CD1c-positive myeloid dendritic cell (primary cell): Measurements from ENCODE around the gene ATXN1.
"Not testable (repeated sequence)": the region's sequence is repeated elsewhere in the genome, so short reads cannot be mapped to it uniquely, and the experiment has no call there.

ENCODE experiments used
- DNase-seq: peaks from one replicate; pipeline ENCODE4 v3.0.0-alpha.2; 2016; ENCODE audit errors: extremely low spot score

The ATXN1 gene

DNA sequence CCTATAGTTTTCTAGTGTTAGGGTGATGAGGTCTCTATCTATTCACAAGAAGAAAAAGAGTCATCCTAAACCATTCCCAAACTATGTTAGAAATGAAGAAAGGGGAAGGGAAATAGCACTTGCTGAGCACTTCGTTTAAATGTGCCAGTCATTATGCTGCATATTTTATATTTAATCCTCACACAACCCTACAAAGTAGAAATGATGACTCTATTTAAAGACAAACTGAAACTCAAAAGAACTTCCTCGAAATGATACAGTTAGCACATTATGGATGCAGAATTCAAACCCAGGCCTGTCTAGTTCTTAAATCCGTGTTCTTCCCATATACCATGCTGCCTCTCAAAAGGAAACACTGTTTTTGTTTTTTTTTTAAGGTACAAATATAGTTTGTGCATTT is 348.3 kb downstream of the ATXN1 start:
- no peak for DNase-seq

DNA sequence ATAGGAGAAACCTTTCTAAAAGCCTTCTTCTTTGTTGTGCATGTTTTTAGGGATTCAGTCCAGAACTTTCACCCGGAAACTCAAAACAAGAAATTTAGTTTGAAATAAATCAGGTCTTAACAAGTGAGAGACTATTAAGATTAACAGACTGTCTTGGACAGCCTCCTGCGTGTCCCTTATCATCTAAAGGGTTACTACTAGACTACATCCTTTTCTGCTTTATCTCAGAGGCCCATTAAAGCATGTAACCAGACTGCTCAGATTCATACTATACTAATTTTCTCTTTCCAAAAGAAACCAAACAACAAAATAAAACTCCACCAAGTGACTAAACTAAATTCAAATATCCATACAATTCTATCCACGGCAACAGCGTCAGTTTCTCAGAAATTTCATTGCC is 349.1 kb downstream of the ATXN1 start:
- no peak for DNase-seq

DNA sequence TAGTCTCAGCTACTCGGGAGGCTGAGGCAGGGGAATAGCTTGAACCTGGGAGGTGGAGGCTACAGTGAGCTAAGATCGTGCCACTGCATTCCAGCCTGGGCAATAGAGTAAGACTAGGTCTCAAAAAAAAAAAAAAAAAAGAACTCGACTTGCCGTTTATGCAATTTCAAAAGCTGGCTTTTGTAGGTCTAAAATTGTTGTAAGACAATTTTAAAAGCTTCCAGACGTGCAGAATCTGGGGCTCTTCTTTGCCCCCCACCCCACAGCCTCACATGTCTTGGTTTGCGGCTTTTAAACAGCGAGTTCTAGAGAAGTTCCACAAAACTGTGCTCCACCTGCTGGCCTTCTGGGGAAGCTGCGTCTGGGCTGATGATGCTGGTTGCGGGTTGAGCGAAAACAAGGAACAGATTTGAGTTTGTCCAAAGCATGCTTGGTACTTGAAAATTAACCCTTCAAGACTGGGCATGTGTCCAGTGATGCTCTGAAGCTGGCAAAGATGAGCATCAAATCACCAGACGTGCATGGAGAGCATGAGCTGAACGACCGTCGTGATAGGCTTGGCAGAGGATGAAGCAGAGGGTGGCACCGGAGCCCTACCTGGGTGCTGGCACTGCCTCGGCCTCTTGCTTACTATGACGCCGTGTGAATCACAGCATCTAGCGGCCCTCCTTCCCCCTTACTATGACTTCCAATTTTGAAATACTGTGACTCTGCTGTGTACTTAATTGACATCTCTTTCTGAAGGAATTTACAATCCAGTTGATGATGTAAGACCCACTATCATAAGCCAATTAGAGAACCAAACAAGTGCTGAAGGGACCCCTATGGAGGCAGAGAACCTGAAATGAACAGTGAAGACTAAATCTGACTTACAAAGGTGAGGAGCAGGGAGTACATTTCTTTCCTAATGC is 351.5 kb downstream of the ATXN1 start:
- DNase-seq: peak; percentile 78

DNA sequence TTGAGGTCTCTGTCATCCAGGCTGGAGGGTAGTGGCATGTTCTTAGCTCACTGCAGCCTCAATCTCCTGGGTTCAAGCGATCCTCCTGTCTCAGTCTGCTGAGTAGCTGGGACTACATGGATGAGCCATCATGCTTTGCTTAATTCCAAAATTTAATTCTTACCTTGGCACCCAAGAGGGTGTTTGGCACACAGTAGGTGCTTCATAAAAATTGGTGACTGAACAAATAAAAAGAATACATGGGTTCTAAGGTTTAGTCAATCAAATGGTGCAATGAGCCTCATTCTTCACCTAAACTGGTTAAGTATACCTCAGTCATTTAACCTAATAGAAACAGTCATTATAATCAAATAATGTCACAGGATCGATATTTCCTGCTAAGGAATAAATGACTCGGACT is 352.5 kb downstream of the ATXN1 start:
- DNase-seq: no peak

DNA sequence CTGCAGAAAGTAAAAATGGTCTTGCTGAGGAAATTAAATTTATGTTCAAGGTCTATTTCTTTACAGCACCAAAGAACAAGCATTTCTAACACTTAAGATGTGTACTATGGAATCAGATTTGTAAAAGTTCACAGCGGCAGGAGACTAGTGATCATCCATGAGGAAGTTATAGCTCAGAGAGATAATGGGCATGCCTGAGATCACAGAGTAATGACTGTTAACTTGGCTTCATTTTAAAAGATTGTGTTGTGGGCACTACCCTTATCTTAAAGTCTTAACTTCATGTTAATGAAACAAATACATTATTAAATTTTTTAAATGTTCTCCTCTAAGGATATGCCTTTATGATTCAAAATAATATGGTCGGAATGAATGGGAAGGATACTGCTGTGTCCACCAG is 354.3 kb downstream of the ATXN1 start:
- DNase-seq: peak; percentile 35

DNA sequence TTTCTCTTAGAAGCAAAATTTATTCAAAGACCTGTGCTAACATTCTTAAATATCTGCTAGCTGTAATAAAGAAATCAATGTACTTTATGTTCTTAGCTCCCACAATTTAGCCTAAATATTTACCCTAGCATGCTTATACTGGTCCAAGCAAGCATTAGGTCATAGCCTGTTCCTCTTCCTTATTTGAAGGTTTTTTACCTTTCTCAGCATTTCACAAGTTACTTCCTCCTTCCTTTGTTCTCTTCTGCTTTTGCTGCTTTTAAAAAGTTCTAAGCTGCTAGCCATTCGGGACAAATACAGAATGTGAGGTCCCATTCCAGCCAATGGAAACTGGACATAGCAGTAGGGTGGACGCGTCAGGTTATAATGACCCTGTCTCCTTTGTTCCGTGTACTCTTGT is 354.7 kb downstream of the ATXN1 start:
- DNase-seq: peak; percentile 74

DNA sequence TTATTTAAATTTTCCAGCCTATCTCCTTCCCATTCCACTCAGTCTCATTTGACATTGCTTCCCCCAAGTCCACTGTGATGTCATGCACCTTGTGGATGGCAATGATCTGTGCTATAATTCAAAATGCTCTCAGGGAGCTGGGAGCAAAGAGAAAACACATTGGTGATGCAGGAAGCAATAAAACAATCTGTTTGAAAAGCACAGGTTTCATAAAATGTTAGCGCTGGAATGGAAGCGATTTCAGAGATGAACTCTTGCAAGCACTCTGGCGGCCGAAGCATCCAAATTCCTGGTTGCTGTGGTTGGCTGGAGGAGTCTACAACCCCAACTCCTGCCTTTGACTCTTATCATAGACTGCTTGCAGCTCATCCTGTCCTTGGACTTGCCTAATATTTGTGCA is 355.9 kb downstream of the ATXN1 start:
- no peak for DNase-seq

DNA sequence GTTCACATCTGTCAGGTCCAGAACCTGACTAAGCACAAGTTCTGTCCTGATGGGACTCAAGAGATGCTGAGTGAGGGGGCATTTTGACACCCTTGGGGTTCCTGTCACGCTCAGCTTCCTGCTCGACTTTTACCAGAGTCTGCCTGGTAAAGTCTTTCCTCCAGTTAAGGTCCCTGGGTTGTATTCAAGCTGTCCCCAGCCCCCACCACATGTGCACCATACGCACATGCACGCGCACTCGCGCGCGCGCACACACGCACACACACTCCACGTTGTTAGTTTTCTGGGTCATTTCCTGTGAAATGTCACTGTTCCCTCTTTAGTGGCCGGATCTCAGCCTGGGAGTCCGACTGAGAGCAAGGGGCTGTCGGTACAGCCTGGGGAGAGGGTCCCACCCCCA is 356.8 kb downstream of the ATXN1 start:
- DNase-seq: no peak

DNA sequence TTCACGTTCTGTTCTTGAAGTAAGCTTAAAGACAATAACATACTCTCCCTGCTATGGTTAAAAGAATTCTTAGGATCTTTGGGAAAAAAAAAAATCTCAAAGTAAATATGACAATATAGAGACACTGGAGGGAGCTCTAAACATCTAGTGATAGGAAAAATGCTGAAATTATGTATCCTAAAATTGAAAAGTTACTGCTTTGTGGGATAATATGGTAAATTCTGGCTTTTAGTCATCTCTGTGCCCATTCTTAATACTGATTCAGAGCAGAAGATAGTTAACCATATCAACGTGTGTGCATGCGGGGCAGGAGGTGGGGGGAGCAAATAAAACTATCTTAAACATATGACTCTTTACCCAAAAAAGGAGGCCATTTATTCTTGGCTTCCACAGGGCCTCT is 357.4 kb downstream of the ATXN1 start:
- no peak for DNase-seq

DNA sequence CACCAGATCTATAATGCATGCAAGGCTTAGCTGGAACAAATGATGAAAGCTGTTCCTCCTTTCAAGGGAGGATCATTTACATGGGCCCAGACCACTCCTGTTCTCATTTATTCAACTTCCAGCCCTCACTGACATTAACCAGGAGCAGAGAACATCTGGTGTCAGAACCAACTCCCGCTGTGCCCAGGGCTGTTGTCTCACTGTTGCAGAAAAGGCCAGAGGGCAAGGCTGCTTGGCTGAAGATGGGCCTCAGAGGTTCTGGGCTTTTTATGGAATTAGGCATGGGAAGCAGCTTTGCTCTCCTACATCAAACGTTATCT is 358.7 kb downstream of the ATXN1 start:
- no peak for DNase-seq

DNA sequence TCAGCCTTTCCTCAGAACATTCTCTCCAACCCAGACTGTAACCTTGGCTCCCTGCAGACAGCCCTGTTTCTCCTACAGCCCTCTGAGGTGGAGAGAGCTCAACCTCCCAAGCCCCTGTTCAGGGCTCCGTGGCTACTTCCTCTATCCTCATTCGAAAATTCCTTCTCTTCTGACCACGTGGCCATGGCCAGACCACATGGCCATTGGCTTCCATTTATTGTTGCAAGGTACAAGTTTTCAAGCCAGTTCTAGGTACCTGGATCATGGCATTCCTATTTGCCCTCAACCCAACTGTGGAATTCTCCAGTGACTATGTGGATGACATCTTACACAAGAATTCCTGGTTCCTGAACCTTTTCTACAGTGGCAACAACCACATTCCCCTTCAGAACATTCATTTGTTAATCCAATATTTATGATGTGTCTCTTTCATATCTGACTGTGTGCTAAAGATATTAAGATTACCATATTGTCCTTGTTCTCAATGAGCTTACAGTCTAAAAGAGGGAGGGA is 361.0 kb downstream of the ATXN1 start:
- DNase-seq: no peak

DNA sequence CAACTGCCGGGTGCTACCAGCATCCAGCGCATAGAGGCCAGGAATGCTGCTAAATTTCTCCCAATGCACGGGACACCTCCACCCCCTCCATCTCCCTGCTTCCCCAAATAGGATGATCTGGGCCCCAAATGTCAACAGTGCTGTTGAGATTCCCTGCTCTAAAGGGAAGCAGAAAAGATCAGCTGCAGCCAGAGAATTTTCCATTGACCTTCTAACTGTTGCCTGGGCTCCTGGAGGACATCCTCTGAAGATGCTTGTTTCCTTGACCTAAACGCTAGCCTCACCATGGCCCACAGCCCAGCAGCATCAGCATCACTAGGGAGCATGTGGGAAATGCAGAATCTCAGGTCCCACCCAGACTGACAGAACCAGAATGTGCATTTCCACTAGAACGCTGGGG is 361.6 kb downstream of the ATXN1 start:
- DNase-seq: no peak

DNA sequence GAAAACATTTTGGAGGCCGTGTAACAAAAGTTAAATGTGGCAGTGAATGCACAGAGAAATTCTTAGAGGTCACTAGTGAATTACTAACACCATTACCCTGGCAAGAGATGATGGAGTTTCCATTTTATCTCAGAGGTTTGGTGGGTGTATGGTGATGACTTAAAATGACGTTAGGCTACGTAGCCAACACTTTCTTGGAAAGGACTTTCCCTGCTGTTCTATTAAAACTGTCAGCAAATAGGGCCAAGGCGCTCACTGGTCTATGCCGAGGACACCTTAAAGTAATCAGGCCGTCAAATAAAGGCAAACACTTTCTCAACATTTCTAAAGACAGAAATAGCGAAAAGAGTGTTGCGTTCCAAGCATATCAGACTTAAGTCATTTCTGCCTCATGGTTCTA is 362.1 kb downstream of the ATXN1 start:
- no peak for DNase-seq

DNA sequence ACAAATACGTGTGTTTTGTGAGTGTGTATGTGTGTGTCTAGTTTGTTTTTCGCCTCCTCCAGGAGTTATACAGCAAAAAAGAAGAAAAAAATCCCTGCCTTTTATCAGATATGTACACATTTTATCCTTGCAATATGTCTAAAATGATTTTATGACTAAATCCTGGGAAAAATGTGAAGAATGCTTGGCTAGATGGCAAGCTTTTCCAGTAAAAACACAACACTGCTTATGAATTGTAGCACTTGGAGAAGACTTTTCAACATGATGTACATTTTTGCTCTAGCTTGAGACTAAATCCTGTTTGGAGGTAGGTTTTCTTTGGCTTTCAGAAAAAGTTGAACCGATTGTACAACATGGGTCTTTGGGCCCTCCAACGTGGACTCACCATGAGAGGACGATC is 362.7 kb downstream of the ATXN1 start:
- DNase-seq: no peak

DNA sequence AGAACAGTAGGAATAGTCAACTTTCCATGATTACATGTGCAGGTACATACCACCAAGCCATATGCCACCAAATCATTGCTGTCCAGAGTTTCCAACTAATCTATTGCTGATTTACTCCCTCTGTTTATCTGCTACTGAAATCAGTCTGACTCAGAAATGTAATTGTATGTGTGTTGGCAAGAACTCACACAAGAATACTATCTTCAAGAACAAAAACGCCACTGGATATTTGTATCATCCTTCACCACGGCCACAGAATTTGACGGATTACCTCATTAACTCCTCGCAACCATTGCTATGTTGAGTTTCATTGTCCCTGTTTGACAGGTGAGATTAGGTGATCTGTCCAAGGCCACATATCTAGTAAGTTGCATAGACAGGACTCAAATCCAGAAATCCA is 363.6 kb downstream of the ATXN1 start:
- no peak for DNase-seq

DNA sequence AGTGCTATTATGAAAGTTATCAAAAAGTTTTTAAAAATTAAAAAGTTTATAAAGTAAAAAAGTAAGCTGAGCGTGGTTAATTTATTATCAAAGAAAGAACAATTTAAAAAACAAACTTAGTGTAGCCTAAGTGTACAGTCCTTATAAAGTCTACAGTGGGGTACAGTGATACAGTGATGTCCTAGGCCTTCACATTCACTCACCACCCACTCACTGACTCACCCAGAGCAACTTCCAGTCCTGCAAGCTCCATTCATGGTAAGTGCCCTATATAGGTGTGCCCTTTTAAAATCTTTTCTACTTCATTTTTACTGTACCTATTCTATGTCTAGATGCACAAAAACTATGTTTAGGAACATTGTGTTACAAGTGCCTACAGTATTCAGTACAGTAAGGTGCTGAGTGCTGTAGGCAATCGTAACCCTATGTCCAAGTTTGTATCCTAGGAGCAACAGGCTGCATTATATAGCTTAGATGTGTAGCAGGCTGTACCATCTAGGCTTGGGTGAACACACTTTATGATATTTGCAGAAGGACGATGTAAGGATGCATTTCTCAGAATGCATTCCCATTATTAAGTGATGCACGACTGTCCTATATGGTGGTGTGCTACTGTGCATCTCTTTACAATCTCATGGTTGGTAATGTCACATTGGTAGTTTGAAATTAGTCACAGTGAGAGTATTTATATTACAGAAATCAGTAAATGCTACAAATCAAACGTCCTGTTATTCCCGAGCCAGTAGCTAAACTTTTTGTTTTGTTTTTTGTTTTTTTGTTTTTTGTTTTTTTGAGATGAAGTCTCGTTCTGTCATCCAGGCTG is 364.6 kb downstream of the ATXN1 start:
- DNase-seq: no peak

DNA sequence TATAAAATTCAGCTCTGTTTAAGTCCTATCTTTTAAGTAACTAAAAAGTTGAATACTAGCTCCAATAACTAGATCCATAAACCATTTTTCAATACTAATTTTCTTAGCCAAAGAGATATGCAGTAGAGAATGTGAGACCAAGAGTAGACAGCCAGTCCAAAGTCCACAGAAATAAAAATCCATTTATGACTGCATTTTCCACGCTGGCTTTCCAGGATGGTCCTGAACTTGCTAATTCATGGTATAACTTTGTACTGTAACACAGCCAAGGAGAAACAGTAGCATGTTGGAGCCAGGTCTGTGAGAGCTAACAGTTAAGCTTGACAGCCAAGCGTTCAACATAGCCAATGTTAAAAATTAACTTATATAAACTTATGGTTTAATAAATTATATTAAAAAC is 366.6 kb downstream of the ATXN1 start:
- DNase-seq: no peak

DNA sequence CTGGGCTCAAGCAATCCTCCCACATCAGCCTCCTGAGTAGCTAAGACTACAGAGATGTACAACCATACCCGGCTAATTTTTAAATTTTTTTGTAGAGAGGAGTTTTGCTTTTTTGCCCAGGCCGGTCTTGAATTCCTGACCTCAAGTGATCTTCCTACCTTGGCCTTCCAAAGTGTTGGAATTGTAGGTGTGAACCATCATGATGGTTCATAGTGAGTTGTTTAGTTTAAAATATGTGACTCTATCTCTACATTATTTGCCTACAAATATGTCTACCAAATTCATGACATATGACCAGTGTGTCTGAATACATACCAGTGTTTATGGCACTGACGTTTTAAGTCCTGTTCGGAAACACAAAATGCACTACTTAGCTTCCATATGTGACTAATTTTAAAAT is 367.9 kb downstream of the ATXN1 start:
- DNase-seq: no peak

DNA sequence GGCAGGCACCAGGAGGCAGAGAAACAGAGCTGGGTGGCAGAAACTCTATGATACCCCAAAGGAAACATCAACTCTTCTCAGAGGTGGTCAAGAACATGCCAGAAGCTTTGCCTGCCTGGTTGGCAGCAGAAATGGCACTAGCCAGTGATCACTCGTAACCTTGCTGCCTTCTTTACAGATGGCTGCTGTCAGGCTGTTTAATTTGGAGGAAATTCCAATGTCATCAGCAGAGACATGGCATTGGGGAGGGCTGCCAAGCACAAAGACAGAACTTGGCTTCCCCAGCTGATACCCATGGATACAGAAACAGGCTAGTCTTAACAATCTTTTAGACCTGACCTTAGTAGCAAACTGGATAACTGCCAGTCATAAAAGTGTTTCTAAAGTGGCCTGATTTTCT is 369.2 kb downstream of the ATXN1 start:
- no peak for DNase-seq

DNA sequence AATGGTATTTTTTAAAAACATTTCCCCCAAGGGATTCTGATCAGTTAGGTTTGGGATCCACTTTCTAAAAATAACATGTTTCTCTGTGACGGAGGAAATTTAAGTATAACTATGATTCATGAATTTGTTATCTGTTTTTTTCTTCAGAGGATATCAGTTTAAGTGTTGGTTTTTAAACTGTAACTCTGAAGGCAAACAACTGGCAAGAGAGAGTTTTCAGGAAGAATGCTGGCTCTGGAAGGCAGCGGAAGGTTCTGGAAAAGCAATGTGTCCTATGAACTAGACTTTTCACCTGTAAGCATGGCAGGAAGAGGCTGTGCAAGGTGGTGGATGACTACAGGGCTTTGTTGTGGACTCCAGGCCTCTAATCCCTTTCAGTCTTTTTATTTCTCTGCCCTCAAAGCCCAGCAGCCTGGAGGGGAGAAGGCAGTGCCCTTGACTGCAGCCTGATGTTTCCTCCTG is 369.8 kb downstream of the ATXN1 start:
- no peak for DNase-seq

DNA sequence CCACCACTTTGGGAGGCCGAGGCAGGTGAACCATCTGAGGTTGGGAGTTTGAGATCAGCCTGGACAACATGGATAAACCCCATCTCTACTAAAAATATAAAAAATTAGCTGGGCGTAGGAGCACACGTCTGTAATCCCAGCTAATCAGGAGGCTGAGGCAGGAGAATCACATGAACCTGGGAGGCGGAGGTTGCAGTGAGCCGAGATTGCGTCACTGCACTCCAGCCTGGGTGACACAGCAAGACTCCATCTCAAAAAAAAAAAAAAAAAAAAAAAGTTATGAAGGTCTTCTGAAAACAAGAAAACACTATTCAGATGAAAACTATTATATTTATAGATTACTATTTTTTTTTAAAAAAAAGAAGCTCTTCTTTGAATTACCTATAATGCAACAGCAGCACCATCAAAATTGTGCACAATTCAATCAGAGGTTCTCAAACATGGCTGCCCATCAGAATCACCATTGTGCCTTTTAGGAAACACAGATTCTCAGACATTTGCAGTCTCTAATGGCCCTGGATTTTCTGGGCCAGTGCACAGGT is 370.3 kb downstream of the ATXN1 start:
- DNase-seq: not testable (repeated sequence)

DNA sequence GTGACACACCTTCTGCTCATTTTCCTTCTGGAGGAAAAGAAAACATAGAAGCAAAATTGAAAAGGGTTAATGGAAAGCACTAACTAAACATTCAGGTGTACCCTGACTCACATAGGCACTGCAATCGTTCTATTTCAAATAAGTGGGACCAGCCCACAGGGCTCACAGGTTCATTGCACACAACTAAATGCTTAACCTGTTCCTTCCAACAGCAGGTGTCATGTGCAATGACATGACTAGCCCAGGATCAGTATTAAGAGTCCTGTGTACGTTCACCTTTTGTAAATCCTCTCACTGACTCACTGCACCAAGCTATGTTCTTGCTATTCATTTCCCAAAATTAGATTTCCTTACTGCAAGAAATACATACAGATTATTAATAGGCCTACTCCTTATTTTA is 371.6 kb downstream of the ATXN1 start:
- DNase-seq: no peak

DNA sequence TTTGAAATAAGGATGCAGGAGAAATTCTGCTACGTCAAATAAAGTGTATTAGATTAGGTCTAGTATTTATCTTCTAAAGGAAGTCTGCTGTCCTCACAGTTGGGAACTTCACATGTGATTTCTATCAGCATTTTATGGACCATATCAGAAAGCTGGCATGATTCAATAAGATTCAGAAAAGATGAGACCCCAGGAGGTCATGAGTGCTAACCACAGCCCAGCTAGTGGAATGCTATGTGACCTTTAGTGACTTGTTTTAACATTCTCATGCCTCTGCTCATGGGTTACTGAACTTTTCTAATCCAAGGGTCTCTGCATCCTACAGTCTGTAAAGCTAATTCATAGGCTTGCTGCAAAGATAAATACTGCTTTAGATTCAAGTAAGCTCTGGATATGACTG is 372.8 kb downstream of the ATXN1 start:
- no peak for DNase-seq
